Measurements from ENCODE around the gene PRG2. TPM values are rescaled to one million over a fixed set of nuclear protein-coding genes. Genes with fewer than 3 reads are reported as not detected.

The PRG2 gene, protein sequence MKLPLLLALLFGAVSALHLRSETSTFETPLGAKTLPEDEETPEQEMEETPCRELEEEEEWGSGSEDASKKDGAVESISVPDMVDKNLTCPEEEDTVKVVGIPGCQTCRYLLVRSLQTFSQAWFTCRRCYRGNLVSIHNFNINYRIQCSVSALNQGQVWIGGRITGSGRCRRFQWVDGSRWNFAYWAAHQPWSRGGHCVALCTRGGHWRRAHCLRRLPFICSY
- polyA plus RNA-seq: not detected

DNA sequence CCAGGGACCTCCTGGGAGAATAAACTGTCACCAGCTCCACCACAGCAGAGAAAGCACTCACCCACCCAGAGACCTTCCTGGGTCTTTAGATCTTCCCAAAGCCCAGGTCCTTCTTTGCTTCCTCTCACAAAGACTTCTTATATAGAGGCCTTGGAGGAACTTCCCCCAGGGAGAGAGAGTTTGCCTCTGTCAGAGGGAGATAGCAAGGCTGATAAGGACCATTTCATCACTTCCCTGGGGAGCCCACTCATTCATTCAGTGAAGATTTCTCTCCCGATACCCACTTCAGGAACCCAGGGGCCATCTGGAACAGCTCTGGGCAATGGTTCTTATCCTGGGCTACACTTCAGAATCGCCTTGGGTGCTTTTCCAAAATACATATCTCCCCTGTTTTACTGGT, at the start of gene PRG2:
PRG2 (minus strand) TSS at position 116 of the 400 bp plus-strand sequence. CDS start 706 bp downstream, outside the sequence.
- no peaks in the 10 kb centered on the region for H3K36me3 Mint-ChIP-seq
- no peaks in the 10 kb centered on the region for H3K9me3 Mint-ChIP-seq
- H3K4me1 Mint-ChIP-seq: no peaks in the 10 kb centered on the region
- H3K27me3 Mint-ChIP-seq: no peaks in the 10 kb centered on the region
- H3K4me3 Mint-ChIP-seq: no peak within 1 kb of the TSS
- no peak within 1 kb of the TSS for H3K27ac Mint-ChIP-seq

DNA sequence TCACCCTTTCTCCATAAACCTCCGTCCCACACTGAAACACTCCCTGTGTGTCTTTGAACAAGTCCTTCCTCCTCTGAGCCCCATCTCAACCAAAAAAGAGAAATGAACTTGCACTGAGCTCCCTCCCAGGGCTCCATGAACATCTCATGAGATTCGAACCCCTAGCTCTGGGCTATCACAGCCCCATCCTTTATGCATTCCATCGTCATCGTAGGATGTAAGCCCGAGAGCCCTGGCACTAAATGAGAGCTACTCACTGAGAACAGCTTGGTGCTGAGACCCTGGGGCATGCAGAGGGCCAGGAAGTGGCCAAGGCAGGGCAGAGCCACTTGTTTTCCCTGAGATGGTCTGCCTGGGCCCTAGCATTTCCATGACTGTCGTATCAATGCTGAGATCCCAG, 49.3 kb upstream of the PRG2 start:
- Mint-ChIP-seq H3K36me3 (peaks cover 2% of the 10 kb centered on the region), H3K4me3 (no peak overlapping the region), H3K27me3 (no peaks in the 10 kb centered on the region), H3K27ac (no peak overlapping the region), H3K4me1 (no peaks in the 10 kb centered on the region), H3K9me3 (no peaks in the 10 kb centered on the region)

DNA sequence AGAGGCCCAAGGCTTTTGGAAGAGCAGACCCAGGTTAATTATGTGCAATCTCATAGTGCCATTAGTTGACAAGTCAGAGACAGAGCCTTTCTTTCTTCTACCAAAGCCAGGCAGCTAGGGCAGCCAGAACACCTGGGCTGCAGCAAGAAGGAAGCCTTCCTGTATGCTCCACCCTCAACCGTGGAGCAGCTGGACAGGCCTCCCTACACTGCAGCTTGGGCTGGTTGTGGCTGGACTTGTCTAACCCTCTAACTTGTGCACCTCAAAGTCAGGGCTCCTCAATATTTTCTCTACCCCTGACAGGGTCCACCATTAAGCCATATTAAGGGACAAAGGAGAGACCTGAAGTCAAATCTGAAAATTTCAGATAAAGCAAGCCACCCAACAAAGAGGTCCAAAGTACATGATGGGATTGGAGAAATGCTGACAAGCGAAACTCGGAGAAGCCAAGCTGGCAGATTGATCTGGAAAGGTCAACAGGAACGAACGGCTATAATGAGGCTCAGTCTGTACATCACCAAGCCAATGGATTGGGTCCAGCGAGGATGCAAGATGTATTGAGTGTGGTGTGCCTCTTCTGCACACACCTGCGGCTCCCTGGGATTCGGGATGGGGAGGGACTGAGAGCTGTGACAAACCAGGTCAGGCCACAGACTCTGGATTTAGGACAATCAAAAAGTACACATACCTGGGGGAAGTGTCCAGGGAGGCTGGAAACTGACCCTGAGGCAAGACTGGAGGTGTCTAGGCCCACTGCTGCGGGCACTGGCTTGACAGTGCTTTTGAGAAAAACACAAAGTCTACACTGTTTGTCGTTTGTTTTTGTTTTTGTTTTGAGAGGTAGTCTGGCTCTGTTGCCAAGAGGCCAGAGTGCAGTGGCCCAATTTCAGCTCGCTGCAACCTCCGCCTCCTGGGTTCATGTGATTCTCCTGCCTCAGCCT, 48.2 kb upstream of the PRG2 start:
- no peaks in the 10 kb centered on the region for H3K27me3 Mint-ChIP-seq
- no peak overlapping the region for H3K27ac Mint-ChIP-seq
- peaks cover 2% of the 10 kb centered on the region for H3K36me3 Mint-ChIP-seq
- no peak overlapping the region for H3K4me3 Mint-ChIP-seq
- no peaks in the 10 kb centered on the region for H3K4me1 Mint-ChIP-seq
- no peaks in the 10 kb centered on the region for H3K9me3 Mint-ChIP-seq

DNA sequence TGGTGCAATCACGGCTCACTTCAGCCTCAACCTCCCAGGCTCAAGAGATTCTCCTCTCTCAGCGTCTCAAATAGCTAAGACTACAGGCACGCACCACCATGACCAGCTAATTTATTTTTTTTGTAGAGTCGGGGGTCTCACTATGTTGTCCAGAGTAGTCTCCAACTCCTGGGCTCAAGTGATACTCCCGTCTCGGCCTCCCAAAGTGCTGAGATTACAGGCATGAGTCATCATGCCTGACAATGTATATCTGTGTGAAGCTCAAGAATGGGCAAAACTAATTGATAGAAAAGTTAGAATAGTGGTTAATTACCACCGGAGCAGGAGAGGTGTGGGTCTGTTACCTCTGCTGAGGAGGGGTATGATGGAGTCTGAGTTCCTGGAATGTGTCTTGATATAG, 45.6 kb upstream of the PRG2 start:
- no peaks in the 10 kb centered on the region for H3K9me3 Mint-ChIP-seq
- H3K4me1 Mint-ChIP-seq: no peaks in the 10 kb centered on the region
- no peak overlapping the region for H3K4me3 Mint-ChIP-seq
- H3K27ac Mint-ChIP-seq: no peak overlapping the region
- H3K27me3 Mint-ChIP-seq: no peaks in the 10 kb centered on the region
- peaks cover 2% of the 10 kb centered on the region for H3K36me3 Mint-ChIP-seq

DNA sequence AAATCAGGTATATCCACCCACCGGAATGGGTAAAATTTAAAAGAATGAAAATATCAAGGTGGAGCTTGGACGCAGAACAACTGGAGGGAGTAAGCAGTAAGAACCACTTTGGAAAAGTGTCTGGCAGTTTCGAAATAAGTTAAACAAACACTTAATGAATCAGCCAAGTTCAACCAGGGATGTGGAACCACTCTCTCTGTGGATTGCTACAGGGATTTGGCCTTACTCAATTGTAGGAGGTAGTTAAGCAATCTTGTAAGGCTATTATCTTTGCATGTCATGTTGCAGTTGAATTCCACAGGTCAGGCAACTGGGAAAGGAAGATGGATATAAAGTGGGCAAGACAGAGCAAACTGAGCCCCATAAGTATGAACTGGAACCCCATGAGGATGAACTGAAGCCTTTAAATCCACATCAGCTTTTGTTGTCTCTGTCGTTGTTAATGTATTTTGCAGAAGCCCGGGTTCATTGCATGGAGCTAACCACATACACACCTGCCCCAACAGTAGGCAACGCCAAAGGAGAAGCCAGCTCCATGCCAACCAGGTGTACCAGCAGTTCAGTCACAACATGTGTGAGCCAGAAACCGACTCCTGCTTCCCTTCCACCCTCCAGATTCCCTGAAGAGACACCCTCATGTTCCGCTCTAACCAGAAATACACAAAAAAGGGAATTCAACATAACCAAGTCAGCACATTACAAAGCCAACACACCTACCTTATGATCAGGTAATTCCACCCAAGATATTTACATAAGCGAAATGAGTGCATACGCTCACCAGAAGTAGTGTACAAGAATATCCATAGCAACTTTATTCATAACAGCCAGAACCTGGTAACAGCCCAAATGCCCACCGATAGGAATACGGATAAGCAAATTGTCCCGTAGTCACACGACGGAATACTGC, 44.4 kb upstream of the PRG2 start:
- no peak overlapping the region for H3K4me3 Mint-ChIP-seq
- H3K9me3 Mint-ChIP-seq: no peaks in the 10 kb centered on the region
- peaks cover 2% of the 10 kb centered on the region for H3K36me3 Mint-ChIP-seq
- no peaks in the 10 kb centered on the region for H3K4me1 Mint-ChIP-seq
- H3K27ac Mint-ChIP-seq: no peak overlapping the region
- no peaks in the 10 kb centered on the region for H3K27me3 Mint-ChIP-seq

DNA sequence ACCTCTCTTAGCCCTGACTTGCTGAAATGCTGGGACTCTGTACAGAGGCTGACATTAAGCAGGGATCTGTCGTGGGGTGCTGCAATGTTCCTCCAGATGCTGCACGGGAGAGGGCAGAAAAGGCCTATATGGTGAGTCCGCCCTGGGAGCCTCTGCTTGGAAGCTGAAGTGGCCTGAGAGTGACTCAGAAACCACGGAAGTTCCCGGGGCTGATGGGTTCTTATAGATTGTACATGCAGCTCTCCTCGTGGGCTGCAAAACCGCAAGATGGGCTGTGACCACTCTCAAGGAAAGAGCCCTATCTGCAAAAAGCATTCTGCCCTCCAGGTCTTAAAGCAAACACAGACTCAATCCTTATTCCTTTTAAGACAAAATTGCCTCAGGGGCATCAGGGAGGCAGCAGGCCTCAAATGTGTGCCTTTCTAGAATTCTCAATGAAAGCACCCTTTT, 42.3 kb upstream of the PRG2 start:
- no peaks in the 10 kb centered on the region for H3K9me3 Mint-ChIP-seq
- H3K4me1 Mint-ChIP-seq: peaks cover 0 to under 1% (median 0%) of the 10 kb centered on the region in 3 donors
- H3K36me3 Mint-ChIP-seq: peaks cover 2% of the 10 kb centered on the region
- H3K27me3 Mint-ChIP-seq: no peaks in the 10 kb centered on the region
- no peak overlapping the region for H3K27ac Mint-ChIP-seq
- H3K4me3 Mint-ChIP-seq: no peak overlapping the region

DNA sequence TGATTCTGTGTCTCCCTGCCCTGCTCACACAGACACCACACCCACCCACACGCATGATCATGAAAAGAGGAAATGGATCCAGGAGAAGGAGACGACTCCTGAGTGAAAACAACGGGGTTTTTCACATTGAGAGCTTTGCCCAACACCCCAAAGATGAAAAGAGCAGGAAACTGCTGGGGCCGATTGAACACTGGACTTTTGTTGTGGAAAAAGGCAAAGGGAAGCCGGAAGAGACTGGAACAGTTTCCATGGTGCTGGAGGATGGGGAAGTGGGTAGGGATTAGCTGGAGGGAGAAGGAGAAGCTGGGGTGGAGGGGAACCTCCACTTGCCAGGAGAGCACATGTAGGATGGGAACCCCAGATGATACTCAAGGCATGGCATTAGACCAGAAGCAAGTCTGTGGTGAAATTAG, 41.7 kb upstream of the PRG2 start:
- Mint-ChIP-seq H3K9me3 (no peaks in the 10 kb centered on the region), H3K27ac (peak overlapping the region in 1 of 3 donors; percentile 57), H3K4me3 (no peak overlapping the region), H3K36me3 (peaks cover 3% of the 10 kb centered on the region), H3K4me1 (peaks cover 0 to 7% (median 3%) of the 10 kb centered on the region in 3 donors), H3K27me3 (no peaks in the 10 kb centered on the region)

DNA sequence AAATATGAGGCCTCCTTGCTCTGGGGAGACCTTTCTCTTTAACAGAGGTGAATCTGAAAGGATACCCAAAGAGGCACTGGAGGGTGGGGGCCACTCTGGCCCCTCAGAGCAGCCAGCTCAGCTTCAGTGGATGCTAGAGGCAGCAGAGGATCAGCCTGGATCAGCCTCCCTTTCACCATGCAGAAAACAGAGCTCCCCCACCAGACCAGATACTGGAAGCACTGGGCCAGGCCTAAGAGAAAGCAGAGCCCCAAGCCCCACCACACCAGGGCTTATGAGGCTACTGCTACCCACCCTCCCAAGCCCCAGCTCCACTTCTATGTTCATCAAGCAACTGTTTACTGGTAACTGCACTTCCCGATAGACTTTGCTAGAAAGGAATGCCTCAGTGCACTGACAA, 40.5 kb upstream of the PRG2 start:
- peaks cover 3% of the 10 kb centered on the region for H3K36me3 Mint-ChIP-seq
- H3K9me3 Mint-ChIP-seq: no peaks in the 10 kb centered on the region
- no peaks in the 10 kb centered on the region for H3K27me3 Mint-ChIP-seq
- H3K4me1 Mint-ChIP-seq: peaks cover 7 to 14% (median 12%) of the 10 kb centered on the region in 3 donors
- H3K27ac Mint-ChIP-seq: no peak overlapping the region
- H3K4me3 Mint-ChIP-seq: no peak overlapping the region

DNA sequence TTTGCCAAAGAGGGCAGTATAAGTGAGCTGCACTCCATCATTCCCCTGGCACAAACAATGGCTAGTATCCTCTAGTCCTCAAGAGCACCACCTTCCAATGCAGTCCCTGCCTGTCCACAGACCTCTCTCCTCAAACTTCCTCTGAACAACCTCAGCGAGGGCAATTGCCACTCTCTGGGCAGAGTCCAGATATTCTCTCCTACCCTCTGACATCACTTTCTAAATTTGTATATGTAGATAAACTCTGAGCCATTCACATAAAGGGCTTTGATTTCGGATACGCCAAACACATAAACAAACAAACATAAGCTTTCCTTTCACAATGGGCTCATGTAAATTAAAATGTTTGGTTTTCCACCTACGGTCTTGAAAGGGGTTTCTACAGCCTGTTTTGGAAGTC, 39.5 kb upstream of the PRG2 start:
- Mint-ChIP-seq H3K36me3 (peaks cover 3% of the 10 kb centered on the region), H3K9me3 (no peaks in the 10 kb centered on the region), H3K27me3 (no peaks in the 10 kb centered on the region), H3K4me3 (no peak overlapping the region), H3K27ac (no peak overlapping the region), H3K4me1 (peaks cover 13 to 21% (median 16%) of the 10 kb centered on the region in 3 donors)

DNA sequence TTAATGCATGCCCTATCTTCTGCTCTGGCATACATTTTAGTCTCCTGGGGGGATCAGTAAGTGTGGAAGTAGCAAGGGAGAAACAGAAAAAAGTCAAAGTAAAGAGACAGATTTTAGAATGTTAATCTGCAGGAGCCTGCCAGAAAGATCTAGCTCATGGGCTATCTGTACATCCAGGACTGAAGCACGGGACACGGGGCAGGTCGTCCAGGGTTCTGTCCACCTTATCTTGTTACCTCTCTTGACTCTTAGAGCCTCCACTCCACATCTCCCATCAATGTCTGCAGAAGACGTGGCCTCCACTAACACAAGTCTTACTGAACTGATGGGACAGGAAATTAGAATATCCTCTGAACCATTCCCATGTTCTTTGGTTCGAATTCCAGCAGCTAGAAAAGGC, 38.2 kb upstream of the PRG2 start:
- H3K4me1 Mint-ChIP-seq: peaks cover 21 to 25% (median 22%) of the 10 kb centered on the region in 3 donors
- H3K4me3 Mint-ChIP-seq: peak overlapping the region in 1 of 4 donors; percentile 47
- no peaks in the 10 kb centered on the region for H3K9me3 Mint-ChIP-seq
- peaks cover 3% of the 10 kb centered on the region for H3K36me3 Mint-ChIP-seq
- no peak overlapping the region for H3K27ac Mint-ChIP-seq
- no peaks in the 10 kb centered on the region for H3K27me3 Mint-ChIP-seq

DNA sequence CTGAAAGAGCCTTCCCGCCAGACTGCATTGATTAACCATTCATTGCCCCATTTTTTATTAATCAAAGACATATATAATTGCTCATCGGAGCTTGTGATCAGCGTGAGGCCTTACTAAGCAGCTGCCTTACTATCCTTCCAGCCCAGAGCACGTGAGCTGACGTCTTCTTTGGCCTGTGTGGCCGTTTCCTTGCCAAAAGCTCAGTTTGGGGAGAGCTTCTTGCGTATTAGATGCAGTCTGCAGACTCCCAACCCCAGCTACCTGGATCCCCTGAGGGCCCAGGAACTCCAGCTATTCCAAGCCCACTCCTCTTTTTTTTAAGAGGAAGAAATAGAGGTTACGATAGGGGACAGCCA, 37.3 kb upstream of the PRG2 start:
- H3K9me3 Mint-ChIP-seq: no peaks in the 10 kb centered on the region
- H3K27ac Mint-ChIP-seq: peak overlapping the region in 1 of 3 donors; percentile 52
- H3K4me1 Mint-ChIP-seq: peaks cover 22 to 25% (median 22%) of the 10 kb centered on the region in 3 donors

DNA sequence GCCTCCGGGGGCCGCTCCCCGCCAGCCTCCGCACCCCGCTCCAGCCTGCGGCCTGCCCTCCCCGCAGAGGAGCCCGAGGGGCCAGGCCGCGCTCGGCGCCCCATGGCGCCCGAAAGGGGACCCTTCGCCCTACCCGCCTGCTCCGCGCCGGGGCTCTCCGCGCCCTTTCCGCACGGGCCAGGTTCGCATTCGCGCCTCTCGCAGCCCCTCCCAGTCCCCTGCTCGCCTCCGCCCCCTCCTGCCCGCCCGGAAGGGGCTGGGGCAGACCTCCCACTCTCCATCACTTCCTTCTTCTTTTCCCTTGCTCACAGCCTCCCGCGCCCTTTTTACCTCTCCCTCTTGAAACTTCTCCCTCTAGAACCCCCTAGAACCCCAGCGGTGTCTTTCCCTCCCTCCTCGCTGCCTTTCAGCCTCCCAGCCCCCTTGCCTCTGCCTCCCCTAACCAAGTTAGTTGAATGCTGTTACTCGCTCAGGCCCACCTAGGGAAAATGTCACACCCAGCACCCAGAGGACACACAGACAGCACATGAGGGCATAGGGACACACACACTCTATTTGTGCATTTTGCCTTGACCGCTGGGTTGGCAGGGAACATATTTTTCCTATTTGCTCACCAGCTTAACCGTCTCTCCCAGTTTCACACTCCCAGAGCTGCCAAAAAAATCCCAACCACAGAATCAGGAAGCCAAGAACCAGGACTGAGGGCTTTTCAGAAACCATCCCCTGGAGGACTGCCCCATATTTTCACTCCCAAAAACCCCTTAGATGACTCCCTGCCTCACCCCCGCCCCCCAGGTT, 36.7 kb upstream of the PRG2 start, which contains the start of gene SLC43A3:
SLC43A3 (minus strand) TSS at position 193 of the 798 bp plus-strand sequence. CDS start 949 bp downstream, outside the sequence.
- Mint-ChIP-seq H3K27me3 (no peaks in the 10 kb centered on the region), H3K4me1 (peaks cover 22 to 27% (median 22%) of the 10 kb centered on the region in 3 donors), H3K36me3 (peaks cover 3% of the 10 kb centered on the region), H3K27ac (peak within 1 kb of the TSS; percentile 18 to 67 (median 52)), H3K9me3 (no peaks in the 10 kb centered on the region), H3K4me3 (peak within 1 kb of the TSS; percentile 49 to 95 (median 88))

More for the DNA sequence above, 37.3 kb upstream of the PRG2 start:
- no peaks in the 10 kb centered on the region for H3K27me3 Mint-ChIP-seq
- H3K4me3 Mint-ChIP-seq: peak overlapping the region; percentile 49 to 93 (median 76)
- peaks cover 3% of the 10 kb centered on the region for H3K36me3 Mint-ChIP-seq

DNA sequence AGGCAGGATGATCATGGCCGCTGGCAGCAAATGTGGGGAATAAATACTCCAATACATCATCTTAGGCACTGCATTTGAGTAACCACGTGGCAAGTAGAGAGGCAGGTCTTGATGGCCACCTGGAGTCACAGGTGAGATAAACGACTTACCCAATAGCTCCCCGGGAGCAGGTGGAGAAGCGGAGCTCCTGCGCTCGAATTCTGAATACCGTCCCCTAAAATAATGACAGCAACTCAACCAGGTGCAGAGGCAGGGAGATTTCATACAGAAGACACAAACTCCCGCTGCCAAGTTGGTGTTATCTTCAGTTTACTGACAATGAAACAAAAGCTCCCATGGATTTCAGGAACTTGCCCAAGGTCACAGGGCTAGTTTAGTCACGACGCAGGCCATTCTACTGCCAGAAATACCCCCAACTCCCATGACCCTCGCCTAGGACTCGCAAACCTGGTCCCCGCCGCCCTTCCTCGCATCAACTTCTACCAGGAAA, 36.0 kb upstream of the PRG2 start:
- Mint-ChIP-seq H3K27ac (peak overlapping the region in 2 of 3 donors; percentile 18 to 67), H3K4me1 (peaks cover 22 to 27% (median 22%) of the 10 kb centered on the region in 3 donors), H3K36me3 (peaks cover 3% of the 10 kb centered on the region), H3K4me3 (peak overlapping the region; percentile 49 to 95 (median 88)), H3K9me3 (no peaks in the 10 kb centered on the region), H3K27me3 (no peaks in the 10 kb centered on the region)

All from IgD-negative memory B cell (primary cell).